ENCODE measurements around the gene MYLK4.

DNA sequence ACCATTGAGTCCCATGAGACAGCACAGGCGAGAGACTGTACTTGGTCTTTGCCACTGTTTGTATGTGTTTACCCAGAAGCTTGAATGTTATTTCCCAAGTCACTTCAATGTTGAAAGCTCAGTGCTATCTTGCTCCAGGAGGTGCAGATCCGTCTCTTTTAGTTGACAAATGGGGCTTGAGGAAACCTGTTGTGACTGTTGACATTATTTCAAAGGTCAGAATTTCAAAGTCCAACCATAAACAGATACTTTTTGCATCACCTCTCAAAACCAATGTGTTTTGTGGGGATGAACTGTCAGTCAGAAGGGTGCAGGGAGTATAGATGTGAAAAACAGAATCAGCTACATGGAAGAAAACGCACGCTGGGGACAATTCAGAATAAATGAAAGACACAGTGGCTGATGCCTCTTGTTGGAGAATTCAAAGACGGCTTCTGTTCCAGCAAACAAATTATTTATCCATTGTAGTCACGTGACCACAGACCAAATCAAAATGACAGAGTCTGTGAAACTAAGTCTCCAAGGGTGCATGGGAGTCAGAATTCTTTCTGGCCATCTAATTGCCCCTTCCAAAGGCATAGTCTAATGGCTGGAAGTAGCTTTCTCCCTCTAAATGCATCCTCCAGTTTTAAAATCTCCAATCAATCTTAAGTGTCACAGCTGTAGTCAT, 83.7 kb downstream of the MYLK4 start:
- TF ChIP-seq CTCF (IDR thresholded peaks at IDR 0.05) (no peak), ZFX (IDR thresholded peaks at IDR 0.05; ENCODE audit: borderline replicate concordance) (no peak)
